ENCODE data around the gene PARD3B.

PARD3B gene

GRCh38 chr2:204715361-204715760, 170.1 kb downstream of the PARD3B start:
- H3F3A ChIP-seq (ENCODE audit: control insufficient read depth, insufficient read depth): no peaks in the 10 kb centered on the region
- no peaks in the 10 kb centered on the region for H3K79me2 ChIP-seq (ENCODE audit: control insufficient read depth, low read length)
- H3K4me2 ChIP-seq (ENCODE audit: low read length): no peak overlapping the region
- H3K4me1 ChIP-seq (ENCODE audit: control insufficient read depth, low read length): no peaks in the 10 kb centered on the region
- H3K9me2 ChIP-seq (replicated peaks; ENCODE audit: control insufficient read depth, low read length): no peaks in the 10 kb centered on the region
- H3K27me3 ChIP-seq (ENCODE audit: control insufficient read depth, low read length): no peaks in the 10 kb centered on the region
- no peaks in the 10 kb centered on the region for H3K9me3 ChIP-seq (ENCODE audit: control insufficient read depth, insufficient read depth, low read length)
- no peak overlapping the region for H3K27ac ChIP-seq (ENCODE audit: low read depth, low read length)
- TF ChIP-seq CTCF (IDR thresholded peaks at IDR 0.05; ENCODE audit: low read depth, low read length, poor library complexity, severe bottlenecking): no peak
- H4K20me1 ChIP-seq (ENCODE audit: control insufficient read depth, insufficient read depth, low read depth, low read length): no peaks in the 10 kb centered on the region
- H3K36me3 ChIP-seq (ENCODE audit: control insufficient read depth, low read length): no peaks in the 10 kb centered on the region
- H3K4me3 ChIP-seq (ENCODE audit: low read length): no peak overlapping the region

- TF ChIP-seq EZH2phosphoT487 (IDR thresholded peaks at IDR 0.05; ENCODE audit: borderline replicate concordance, low read length): no peak
- TF ChIP-seq CTCF (IDR thresholded peaks at IDR 0.05; ENCODE audit: low read depth, low read length, poor library complexity, severe bottlenecking): no peak
- no peaks in the 10 kb centered on the region for H3K27me3 ChIP-seq (ENCODE audit: control insufficient read depth, low read length)
- H3K4me1 ChIP-seq (ENCODE audit: control insufficient read depth, low read length): no peaks in the 10 kb centered on the region
- H3K27ac ChIP-seq (ENCODE audit: low read depth, low read length): no peak overlapping the region
- no peaks in the 10 kb centered on the region for H3K36me3 ChIP-seq (ENCODE audit: control insufficient read depth, low read length)
- no peaks in the 10 kb centered on the region for H3K79me2 ChIP-seq (ENCODE audit: control insufficient read depth, low read length)
- no peaks in the 10 kb centered on the region for H3K9me3 ChIP-seq (ENCODE audit: control insufficient read depth, insufficient read depth, low read length)
- no peak overlapping the region for H3K4me3 ChIP-seq (ENCODE audit: low read length)
- no peaks in the 10 kb centered on the region for H3F3A ChIP-seq (ENCODE audit: control insufficient read depth, insufficient read depth)
- no peaks in the 10 kb centered on the region for H4K20me1 ChIP-seq (ENCODE audit: control insufficient read depth, insufficient read depth, low read depth, low read length)
- no peaks in the 10 kb centered on the region for H3K9me2 ChIP-seq (replicated peaks; ENCODE audit: control insufficient read depth, low read length)
- H3K4me2 ChIP-seq (ENCODE audit: low read length): no peak overlapping the region
Observed at GRCh38 chr2:204717591-204717990, 172.3 kb downstream of the PARD3B start.

- no peaks in the 10 kb centered on the region for H3K27me3 ChIP-seq (ENCODE audit: control insufficient read depth, low read length)
- no peaks in the 10 kb centered on the region for H3K79me2 ChIP-seq (ENCODE audit: control insufficient read depth, low read length)
- H4K20me1 ChIP-seq (ENCODE audit: control insufficient read depth, insufficient read depth, low read depth, low read length): no peaks in the 10 kb centered on the region
- no peaks in the 10 kb centered on the region for H3K9me2 ChIP-seq (replicated peaks; ENCODE audit: control insufficient read depth, low read length)
- H3F3A ChIP-seq (ENCODE audit: control insufficient read depth, insufficient read depth): no peaks in the 10 kb centered on the region
- no peaks in the 10 kb centered on the region for H3K4me1 ChIP-seq (ENCODE audit: control insufficient read depth, low read length)
- H3K36me3 ChIP-seq (ENCODE audit: control insufficient read depth, low read length): no peaks in the 10 kb centered on the region
- no peak overlapping the region for H3K4me2 ChIP-seq (ENCODE audit: low read length)
- H3K27ac ChIP-seq (ENCODE audit: low read depth, low read length): no peak overlapping the region
- TF ChIP-seq EZH2phosphoT487 (IDR thresholded peaks at IDR 0.05; ENCODE audit: borderline replicate concordance, low read length) (no peak), CTCF (IDR thresholded peaks at IDR 0.05; ENCODE audit: low read depth, low read length, poor library complexity, severe bottlenecking) (no peak)
- no peaks in the 10 kb centered on the region for H3K9me3 ChIP-seq (ENCODE audit: control insufficient read depth, insufficient read depth, low read length)
- no peak overlapping the region for H3K4me3 ChIP-seq (ENCODE audit: low read length)
Observed at GRCh38 chr2:204718607-204719006, 173.3 kb downstream of the PARD3B start.

GRCh38 chr2:204720874-204721273, 175.6 kb downstream of the PARD3B start:
- H3K9me3 ChIP-seq (ENCODE audit: control insufficient read depth, insufficient read depth, low read length): no peaks in the 10 kb centered on the region
- no peaks in the 10 kb centered on the region for H3K36me3 ChIP-seq (ENCODE audit: control insufficient read depth, low read length)
- no peak overlapping the region for H3K4me3 ChIP-seq (ENCODE audit: low read length)
- no peaks in the 10 kb centered on the region for H3K4me1 ChIP-seq (ENCODE audit: control insufficient read depth, low read length)
- H4K20me1 ChIP-seq (ENCODE audit: control insufficient read depth, insufficient read depth, low read depth, low read length): no peaks in the 10 kb centered on the region
- TF ChIP-seq CTCF (IDR thresholded peaks at IDR 0.05; ENCODE audit: low read depth, low read length, poor library complexity, severe bottlenecking) (no peak), EZH2phosphoT487 (IDR thresholded peaks at IDR 0.05; ENCODE audit: borderline replicate concordance, low read length) (no peak)
- no peaks in the 10 kb centered on the region for H3K9me2 ChIP-seq (replicated peaks; ENCODE audit: control insufficient read depth, low read length)
- H3K79me2 ChIP-seq (ENCODE audit: control insufficient read depth, low read length): no peaks in the 10 kb centered on the region
- H3K27ac ChIP-seq (ENCODE audit: low read depth, low read length): no peak overlapping the region
- H3F3A ChIP-seq (ENCODE audit: control insufficient read depth, insufficient read depth): no peaks in the 10 kb centered on the region
- no peaks in the 10 kb centered on the region for H3K27me3 ChIP-seq (ENCODE audit: control insufficient read depth, low read length)
- H3K4me2 ChIP-seq (ENCODE audit: low read length): no peak overlapping the region
